ENCODE measurements around the gene FLCN.

Gene FLCN

DNA sequence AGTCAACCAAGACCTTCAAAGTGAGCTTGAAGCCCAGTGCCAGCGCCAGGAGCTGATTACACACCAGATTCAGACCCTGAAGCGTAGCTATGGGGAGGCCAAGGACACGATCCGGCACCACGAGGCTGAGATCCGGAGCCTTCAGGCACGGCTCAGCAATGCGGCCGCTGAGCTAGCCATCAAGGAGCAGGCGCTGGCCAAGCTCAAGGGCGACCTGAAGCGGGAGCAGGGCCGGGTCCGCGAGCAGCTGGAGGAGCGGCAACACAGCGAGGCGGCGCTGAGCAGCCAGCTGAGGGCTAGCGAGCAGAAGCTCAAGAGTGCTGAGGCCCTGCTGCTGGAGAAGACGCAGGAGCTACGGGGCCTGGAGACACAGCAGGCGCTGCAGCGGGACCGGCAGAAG, 72.8 kb downstream of the FLCN start:
- Histone ChIP-seq H3K9me2 (replicated peaks; ENCODE audit: insufficient read depth, low read length) (no peaks in the 10 kb centered on the region), H3K4me2 (ENCODE audit: low read depth, low read length, poor library complexity, severe bottlenecking) (no peak overlapping the region), H3K9me3 (ENCODE audit: insufficient read depth, low read length) (no peaks in the 10 kb centered on the region), H3F3A (ENCODE audit: insufficient read depth) (no peaks in the 10 kb centered on the region), H4K20me1 (ENCODE audit: low read depth, low read length) (no peaks in the 10 kb centered on the region), H3K27me3 (ENCODE audit: low read length) (no peaks in the 10 kb centered on the region), H3K9ac (ENCODE audit: low read length) (no peak overlapping the region), H3K27ac (ENCODE audit: low read depth, low read length) (no peak overlapping the region), H3K4me3 (ENCODE audit: insufficient read depth, low read length, poor library complexity, severe bottlenecking) (no peak overlapping the region), H2AFZ (ENCODE audit: low read depth, low read length, severe bottlenecking) (no peak overlapping the region), H3K79me2 (ENCODE audit: insufficient read depth, low read length) (no peaks in the 10 kb centered on the region), H3K36me3 (ENCODE audit: low read length) (no peaks in the 10 kb centered on the region)
- TF ChIP-seq, protein P1, sequence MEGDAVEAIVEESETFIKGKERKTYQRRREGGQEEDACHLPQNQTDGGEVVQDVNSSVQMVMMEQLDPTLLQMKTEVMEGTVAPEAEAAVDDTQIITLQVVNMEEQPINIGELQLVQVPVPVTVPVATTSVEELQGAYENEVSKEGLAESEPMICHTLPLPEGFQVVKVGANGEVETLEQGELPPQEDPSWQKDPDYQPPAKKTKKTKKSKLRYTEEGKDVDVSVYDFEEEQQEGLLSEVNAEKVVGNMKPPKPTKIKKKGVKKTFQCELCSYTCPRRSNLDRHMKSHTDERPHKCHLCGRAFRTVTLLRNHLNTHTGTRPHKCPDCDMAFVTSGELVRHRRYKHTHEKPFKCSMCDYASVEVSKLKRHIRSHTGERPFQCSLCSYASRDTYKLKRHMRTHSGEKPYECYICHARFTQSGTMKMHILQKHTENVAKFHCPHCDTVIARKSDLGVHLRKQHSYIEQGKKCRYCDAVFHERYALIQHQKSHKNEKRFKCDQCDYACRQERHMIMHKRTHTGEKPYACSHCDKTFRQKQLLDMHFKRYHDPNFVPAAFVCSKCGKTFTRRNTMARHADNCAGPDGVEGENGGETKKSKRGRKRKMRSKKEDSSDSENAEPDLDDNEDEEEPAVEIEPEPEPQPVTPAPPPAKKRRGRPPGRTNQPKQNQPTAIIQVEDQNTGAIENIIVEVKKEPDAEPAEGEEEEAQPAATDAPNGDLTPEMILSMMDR (IDR thresholded peaks at IDR 0.05; ENCODE audit: insufficient read depth, low read length, poor library complexity, severe bottlenecking) = no peak
- no peak for TF ChIP-seq EZH2phosphoT487 (conservative IDR thresholded peaks at IDR 0.05; ENCODE audit: low read length)
